OCI-LY7 (cell line): ENCODE results near the gene THAP7. TPM values are rescaled to one million over a fixed set of nuclear protein-coding genes. Genes with fewer than 3 reads are reported as not detected.

Experiments
- BruUV-seq: library from RNA; stranded (reverse); fragments of 400-500 nt; replicated peaks from 2 replicates; lab custom pipeline; 2021; lab: Mats Ljungman, UMichigan
- CTCF ChIA-PET: fragments of 300-600 bp; sonication (Branson Sonifier 250); formaldehyde crosslinking; loops from one replicate; lab custom pipeline; 2022; ENCODE audit warnings: antibody characterized with exemption; ENCODE audit not compliant: unreplicated experiment; lab: Charles Lee
- POLR2A ChIA-PET: fragments of 300-600 bp; sonication (Branson Sonifier 250); formaldehyde crosslinking; loops from one replicate; lab custom pipeline; 2022; ENCODE audit warnings: antibody characterized with exemption; lab: Charles Lee
- DNase-seq: peaks from one replicate; pipeline ENCODE4 v3.0.0-alpha.2; 2015; ENCODE audit warnings: low spot score
- H2AFZ ChIP-seq: fragments of 200-600 bp; sonication (generic), shearing (Covaris generic); 2 replicates; pipeline ENCODE4 v1.6.1; 2014; ENCODE audit warnings: mild to moderate bottlenecking, antibody characterized with exemption, low read length, moderate library complexity
- H3K27ac ChIP-seq: fragments of 200-600 bp; sonication (generic); 2 replicates; pipeline ENCODE4 v1.5.1; 2014; ENCODE audit warnings: mixed run types, low read depth, mild to moderate bottlenecking, moderate library complexity, low read length, inconsistent platforms; ENCODE audit not compliant: poor library complexity, severe bottlenecking
- H3K36me3 ChIP-seq: fragments of 200-600 bp; sonication (generic); 2 replicates; pipeline ENCODE4 v1.6.1; 2014; ENCODE audit warnings: mild to moderate bottlenecking, antibody characterized with exemption, low read length, moderate library complexity, mixed read lengths; ENCODE audit not compliant: insufficient read depth
- H3K4me1 ChIP-seq: fragments of 200-600 bp; sonication (generic); 2 replicates; pipeline ENCODE4 v1.5.1; 2014; ENCODE audit warnings: mild to moderate bottlenecking, low read length; ENCODE audit not compliant: insufficient read depth, poor library complexity, severe bottlenecking
- H3K4me2 ChIP-seq: fragments of 200-600 bp; sonication (generic); 2 replicates; pipeline ENCODE4 v1.6.1; 2014; ENCODE audit warnings: mild to moderate bottlenecking, low read length
- H3K4me3 ChIP-seq: fragments of 200-600 bp; sonication (generic); 2 replicates; pipeline ENCODE4 v1.5.1; 2014; ENCODE audit warnings: mild to moderate bottlenecking, low read depth, low read length; ENCODE audit not compliant: poor library complexity, severe bottlenecking
- H3K79me2 ChIP-seq: fragments of 200-600 bp; sonication (generic); 2 replicates; pipeline ENCODE4 v1.6.1; 2016; ENCODE audit warnings: low read depth, mild to moderate bottlenecking, low read length, moderate library complexity, mixed read lengths; ENCODE audit not compliant: insufficient read depth
- H3K9me2 ChIP-seq: fragments of 200-600 bp; sonication (generic); 2 replicates; pipeline ENCODE4 v1.6.1; 2016; ENCODE audit warnings: mild to moderate bottlenecking, low read length, mixed read lengths; ENCODE audit not compliant: insufficient read depth
- H3K9me3 ChIP-seq: fragments of 200-600 bp; sonication (generic); 2 replicates; pipeline ENCODE4 v1.6.1; 2014; ENCODE audit warnings: mild to moderate bottlenecking, mixed run types, low read length, mixed read lengths
- H4K20me1 ChIP-seq: fragments of 200-600 bp; sonication (generic); 2 replicates; pipeline ENCODE4 v1.6.1; 2014; ENCODE audit warnings: mild to moderate bottlenecking, antibody characterized with exemption, low read length, moderate library complexity, mixed read lengths; ENCODE audit not compliant: insufficient read depth
- CTCF ChIP-seq: fragments of 200-600 bp; sonication (generic); conservative IDR thresholded peaks from 2 replicates; pipeline ENCODE4 v1.5.1; 2014; ENCODE audit warnings: mild to moderate bottlenecking, antibody characterized with exemption, low read length, moderate library complexity, mixed read lengths
- EZH2phosphoT487 ChIP-seq: fragments of 200-600 bp; sonication (generic); IDR thresholded peaks from 2 replicates; pipeline ENCODE4 v1.6.1; 2018; ENCODE audit warnings: low read depth, borderline replicate concordance, mild to moderate bottlenecking, mixed run types, antibody characterized with exemption, low read length, moderate library complexity, mixed read lengths
- intact Hi-C: fragments of 100-400 bp; cut with micrococcal nuclease; formaldehyde crosslinking; loops from one replicate; pipeline ENCODE4 v1.10.0; 2022; ENCODE audit not compliant: unreplicated experiment
- total RNA-seq, 2 experiments: library from RNA; depleted of rRNA in 1 of 2; stranded (reverse); fragments of >200 nt in 1 of 2; shearing (Covaris generic) in 1 of 2; gene quantifications; 2 replicates each; pipeline ENCODE4 v1.2.3, GENCODE V29; 2014 to 2022

The THAP7 gene
- total RNA-seq, 2 experiments from 2014 or later, result 36.3 to 73.0 TPM

- no peak for DNase-seq
- Histone ChIP-seq H3K9me2 (no peaks in the 10 kb centered on the region), H3K79me2 (no peaks in the 10 kb centered on the region), H3K9me3 (no peaks in the 10 kb centered on the region), H2AFZ (no peak overlapping the region), H4K20me1 (no peaks in the 10 kb centered on the region), H3K4me3 (no peak overlapping the region), H3K4me1 (peaks cover 5% of the 10 kb centered on the region), H3K36me3 (no peaks in the 10 kb centered on the region), H3K4me2 (no peak overlapping the region), H3K27ac (no peak overlapping the region)
- intact Hi-C loops, result no loop called here
- no TSS peak for BruUV-seq
- CTCF ChIA-PET, result no interaction called here
- POLR2A ChIA-PET, result no interaction called here
- TF ChIP-seq EZH2phosphoT487 (no peak), CTCF (no peak)
Observed at GRCh38 chr22:21038405-21038804, 36.5 kb upstream of the THAP7 start.

- no peak for DNase-seq
- CTCF ChIA-PET, result no interaction called here
- TF ChIP-seq EZH2phosphoT487, result no peak
- no peak for TF ChIP-seq CTCF
Observed at GRCh38 chr22:21034989-21035388, 33.1 kb upstream of the THAP7 start.

GRCh38 chr22:21033895-21034294, 32.0 kb upstream of the THAP7 start:
- POLR2A ChIA-PET, result no interaction called here

More at GRCh38 chr22:21034989-21035388, 33.1 kb upstream of the THAP7 start:
- BruUV-seq, result no TSS peak
- Histone ChIP-seq H3K4me2 (no peak overlapping the region), H2AFZ (no peak overlapping the region), H3K4me1 (peaks cover under 1% of the 10 kb centered on the region), H3K27ac (no peak overlapping the region), H3K36me3 (no peaks in the 10 kb centered on the region), H3K4me3 (no peak overlapping the region), H3K9me2 (no peaks in the 10 kb centered on the region), H3K9me3 (no peaks in the 10 kb centered on the region), H3K79me2 (no peaks in the 10 kb centered on the region), H4K20me1 (no peaks in the 10 kb centered on the region)
- intact Hi-C loops, result no loop called here
- POLR2A ChIA-PET, result no interaction called here

More at GRCh38 chr22:21033895-21034294, 32.0 kb upstream of the THAP7 start:
- Histone ChIP-seq H4K20me1 (no peaks in the 10 kb centered on the region), H3K4me1 (no peaks in the 10 kb centered on the region), H2AFZ (no peak overlapping the region), H3K79me2 (no peaks in the 10 kb centered on the region), H3K27ac (no peak overlapping the region), H3K4me2 (no peak overlapping the region), H3K9me3 (no peaks in the 10 kb centered on the region), H3K4me3 (no peak overlapping the region), H3K36me3 (no peaks in the 10 kb centered on the region), H3K9me2 (no peaks in the 10 kb centered on the region)
- intact Hi-C loops, result no loop called here
- CTCF ChIA-PET, result no interaction called here
- BruUV-seq, result no TSS peak
- TF ChIP-seq EZH2phosphoT487, result no peak
- TF ChIP-seq CTCF, result no peak
- DNase-seq, result no peak
